ENCODE results near the gene SPSB4.

SPSB4 gene

GRCh38 chr3:141055136-141055535, 4.0 kb downstream of the SPSB4 start:
- no peak for DNase-seq (ENCODE audit: low read depth)

- no peak for DNase-seq (ENCODE audit: low read depth)
Observed at GRCh38 chr3:141055536-141056445, 4.6 kb downstream of the SPSB4 start.

GRCh38 chr3:141056751-141057171, 5.6 kb downstream of the SPSB4 start:
- no peak for DNase-seq (ENCODE audit: low read depth)

GRCh38 chr3:141057436-141057835, 6.3 kb downstream of the SPSB4 start:
- DNase-seq (ENCODE audit: low read depth): no peak

DNA sequence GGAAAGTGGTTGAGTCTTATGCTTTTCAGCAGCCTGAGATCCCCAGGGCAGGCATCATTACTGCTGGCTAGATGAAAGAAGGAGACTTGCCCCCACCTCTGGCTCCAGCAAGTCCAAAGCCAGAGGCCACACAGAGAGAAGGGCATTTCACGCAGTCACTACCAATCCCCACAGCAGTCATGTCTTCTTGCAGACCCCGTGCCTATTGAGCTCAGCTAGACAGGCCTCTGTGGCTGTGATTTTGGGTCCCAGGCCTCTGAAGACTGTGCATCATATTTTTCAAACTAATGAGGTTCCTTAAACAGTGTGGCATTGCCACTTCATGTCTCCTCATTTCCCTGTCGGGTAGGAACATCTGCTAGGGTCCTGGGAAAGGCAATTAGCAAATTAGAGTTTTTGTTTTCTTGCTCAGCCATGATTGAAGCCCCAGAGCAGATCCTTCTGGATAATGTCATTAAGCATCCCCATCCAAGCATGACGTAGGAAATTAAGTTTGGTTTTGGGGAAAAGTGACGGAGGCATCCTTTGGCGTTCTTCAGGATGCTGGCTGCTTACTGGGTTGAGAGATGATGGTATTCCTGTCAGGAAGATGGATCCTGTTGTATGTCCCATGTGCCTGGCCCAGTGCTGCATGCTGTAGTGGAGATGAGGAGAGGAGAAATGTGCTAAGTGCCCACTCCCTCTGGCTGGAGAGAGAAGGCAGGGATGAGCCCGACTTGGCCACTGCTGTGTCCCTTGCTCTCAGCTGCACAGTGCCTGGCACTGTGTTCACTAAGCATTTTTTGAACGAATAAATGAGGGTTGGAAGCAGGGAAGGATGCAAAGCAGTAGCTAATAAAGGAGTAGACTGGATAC, 7.0 kb downstream of the SPSB4 start:
- DNase-seq (ENCODE audit: low read depth): no peak

GRCh38 chr3:141058996-141059395, 7.8 kb downstream of the SPSB4 start:
- DNase-seq (ENCODE audit: low read depth): no peak

- no peak for DNase-seq (ENCODE audit: low read depth)
Observed at GRCh38 chr3:141059816-141060215, 8.7 kb downstream of the SPSB4 start.

- no peak for DNase-seq (ENCODE audit: low read depth)
Observed at GRCh38 chr3:141060327-141060726, 9.2 kb downstream of the SPSB4 start.

DNA sequence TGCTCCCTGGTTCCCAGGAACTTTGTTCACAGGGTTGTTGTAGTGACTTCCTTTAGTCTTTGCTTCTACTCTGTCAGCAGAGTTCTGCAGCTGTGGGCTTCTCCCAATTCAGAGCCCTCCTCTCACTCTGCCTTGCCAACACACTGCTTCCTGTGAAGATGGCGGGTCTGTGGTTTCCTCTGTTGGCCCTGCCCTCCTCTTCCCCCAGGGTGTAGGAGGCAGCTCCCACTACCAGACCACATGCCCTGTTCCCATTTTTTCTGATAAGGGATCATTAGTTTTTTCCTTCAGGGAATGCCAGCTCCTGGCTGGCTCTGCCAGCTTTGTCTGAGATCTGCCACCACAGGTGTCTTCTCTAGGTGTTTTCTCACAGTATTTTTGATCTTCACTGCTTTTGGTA, 12.7 kb downstream of the SPSB4 start:
- DNase-seq (ENCODE audit: low read depth): no peak

DNA sequence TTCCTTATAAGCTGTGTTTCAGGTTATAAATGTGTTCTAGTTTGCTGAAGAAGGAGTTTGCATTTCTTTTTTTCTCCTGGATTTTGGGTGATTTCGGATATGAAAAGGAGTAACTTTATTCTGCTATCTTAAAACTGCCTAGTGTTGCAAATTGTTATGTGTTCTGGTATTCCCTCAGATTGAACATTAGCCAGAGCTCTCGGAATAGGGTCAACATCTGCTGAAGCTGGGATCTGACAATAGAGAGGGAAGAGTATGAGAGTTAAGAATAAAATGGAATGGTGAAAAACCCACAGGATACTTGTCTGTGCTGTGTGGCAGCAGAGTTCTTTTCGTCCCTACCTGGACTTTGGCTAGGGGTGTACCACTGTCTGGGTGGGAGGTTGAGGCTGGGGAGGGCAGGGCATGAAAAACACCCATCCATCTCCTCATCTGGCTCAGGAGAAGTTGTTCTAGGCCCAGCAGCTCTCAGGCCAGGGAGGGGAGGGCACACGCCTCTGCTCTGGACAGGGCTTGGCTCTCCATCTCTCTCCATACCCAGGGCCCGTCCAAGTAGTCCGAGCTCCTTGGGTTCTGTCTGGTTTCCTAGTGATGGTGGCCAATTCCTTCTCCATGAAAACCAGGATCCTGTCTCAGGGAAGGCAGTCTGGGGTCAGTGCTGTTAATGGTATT, 13.2 kb downstream of the SPSB4 start:
- DNase-seq (ENCODE audit: low read depth): no peak

DNA sequence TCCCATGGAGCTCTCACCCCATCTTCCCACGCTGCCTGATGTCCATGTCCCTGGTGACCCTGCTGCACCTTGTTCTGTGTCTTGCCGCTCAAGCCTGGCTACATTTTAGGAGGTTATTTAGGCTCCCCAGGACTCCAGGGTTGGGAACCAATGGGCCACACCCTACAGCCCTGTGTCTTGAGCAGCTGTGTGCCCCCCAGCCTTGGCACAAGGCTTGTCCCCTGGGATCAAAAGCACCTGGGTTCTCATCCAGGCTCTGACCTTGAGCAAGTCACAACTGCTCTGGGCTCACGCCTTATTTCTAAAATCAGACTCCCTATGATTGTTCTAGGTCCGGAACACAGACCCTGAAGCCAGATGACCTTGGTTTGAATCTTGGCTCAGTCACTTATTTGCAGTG, 14.1 kb downstream of the SPSB4 start:
- no peak for DNase-seq (ENCODE audit: low read depth)

DNA sequence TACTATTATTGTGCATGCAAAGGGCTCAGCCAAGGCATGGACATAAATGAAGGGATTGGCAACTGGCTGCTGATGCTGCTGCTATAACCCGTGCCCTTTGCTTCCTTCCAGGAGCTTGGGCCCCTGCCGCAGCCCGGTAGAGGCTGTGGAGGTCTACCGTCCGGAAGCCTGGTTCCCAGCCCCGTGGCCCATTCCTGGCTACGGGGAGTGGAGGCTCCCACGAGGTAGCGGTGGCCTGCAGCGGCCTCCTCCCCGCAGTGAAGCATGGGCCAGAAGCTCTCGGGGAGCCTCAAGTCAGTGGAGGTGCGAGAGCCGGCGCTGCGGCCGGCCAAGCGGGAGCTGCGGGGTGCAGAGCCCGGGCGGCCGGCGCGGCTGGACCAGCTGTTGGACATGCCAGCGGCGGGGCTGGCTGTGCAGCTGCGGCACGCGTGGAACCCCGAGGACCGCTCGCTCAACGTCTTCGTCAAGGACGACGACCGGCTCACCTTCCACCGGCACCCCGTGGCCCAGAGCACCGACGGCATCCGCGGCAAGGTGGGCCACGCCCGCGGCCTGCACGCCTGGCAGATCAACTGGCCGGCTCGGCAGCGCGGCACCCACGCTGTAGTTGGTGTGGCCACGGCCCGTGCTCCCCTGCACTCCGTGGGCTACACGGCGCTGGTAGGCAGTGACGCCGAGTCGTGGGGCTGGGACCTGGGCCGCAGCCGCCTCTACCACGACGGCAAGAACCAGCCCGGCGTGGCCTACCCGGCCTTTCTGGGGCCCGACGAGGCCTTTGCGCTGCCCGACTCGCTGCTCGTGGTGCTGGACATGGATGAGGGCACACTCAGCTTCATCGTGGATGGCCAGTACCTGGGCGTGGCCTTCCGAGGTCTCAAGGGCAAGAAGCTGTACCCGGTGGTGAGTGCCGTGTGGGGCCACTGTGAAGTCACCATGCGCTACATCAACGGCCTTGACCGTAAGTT, 15.0 kb downstream of the SPSB4 start:
- DNase-seq (ENCODE audit: low read depth): no peak

GRCh38 chr3:141067206-141067974, 16.2 kb downstream of the SPSB4 start:
- no peak for DNase-seq (ENCODE audit: low read depth)

DNA sequence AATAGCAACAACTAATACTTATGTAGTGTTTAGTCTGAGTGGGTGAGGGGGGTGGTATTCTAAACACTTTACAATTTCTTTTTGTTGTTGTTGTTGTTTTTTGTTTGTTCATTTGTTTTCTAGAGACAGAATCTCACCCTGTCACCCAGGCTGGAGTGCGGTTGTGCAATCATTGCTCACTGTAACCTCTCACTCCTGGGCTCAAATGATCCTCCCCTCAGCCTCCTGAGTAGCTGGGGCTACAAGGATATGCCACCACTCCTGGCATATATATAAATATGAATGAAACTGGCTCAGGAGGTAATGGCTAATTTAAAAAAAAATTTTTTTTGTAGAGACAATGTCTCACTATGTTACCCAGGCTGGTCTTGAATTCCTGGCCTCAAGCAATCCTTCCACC, 19.1 kb downstream of the SPSB4 start:
- no peak for DNase-seq (ENCODE audit: low read depth)

- no peak for DNase-seq (ENCODE audit: low read depth)
Observed at GRCh38 chr3:141070727-141071357, 19.7 kb downstream of the SPSB4 start.

- DNase-seq (ENCODE audit: low read depth): no peak
Observed at GRCh38 chr3:141071681-141072260, 20.6 kb downstream of the SPSB4 start.

GRCh38 chr3:141072950-141073349, 21.8 kb downstream of the SPSB4 start:
- no peak for DNase-seq (ENCODE audit: low read depth)

- DNase-seq (ENCODE audit: low read depth): no peak
Observed at GRCh38 chr3:141073580-141073979, 22.4 kb downstream of the SPSB4 start.

- DNase-seq (ENCODE audit: low read depth): no peak
Observed at GRCh38 chr3:141074529-141074928, 23.4 kb downstream of the SPSB4 start.
